HepG2 (cell line): ENCODE results near the gene NFKBIL1. TPM values are rescaled to one million over a fixed set of nuclear protein-coding genes. Genes with fewer than 3 reads are reported as not detected.

Source experiments
- CCAR2 ChIP-seq: fragments of 200-400 bp; formaldehyde crosslinking; optimal IDR thresholded peaks from 2 replicates; pipeline ENCODE3; 2018; ENCODE audit warnings: low read depth, mild to moderate bottlenecking, low read length, moderate library complexity
- ESRRA ChIP-seq: sonication (generic); formaldehyde crosslinking; IDR thresholded peaks from 2 replicates; pipeline ENCODE4 v1.5.1; 2020; ENCODE audit warnings: mild to moderate bottlenecking, low read depth, missing genetic modification reagents
- KDM5B ChIP-seq: sonication (generic); formaldehyde crosslinking; IDR thresholded peaks from 2 replicates; pipeline ENCODE4 v1.4.0; 2020; ENCODE audit warnings: missing genetic modification reagents, mild to moderate bottlenecking, borderline replicate concordance
- KLF15 ChIP-seq: sonication (generic); formaldehyde crosslinking; IDR thresholded peaks from 2 replicates; pipeline ENCODE4 v1.8.1; 2023; ENCODE audit warnings: borderline replicate concordance, mild to moderate bottlenecking, inconsistent platforms, missing genetic modification reagents, mixed read lengths
- MAFG ChIP-seq: sonication (generic); formaldehyde crosslinking; IDR thresholded peaks from 2 replicates; pipeline ENCODE4 v1.5.1; 2020; ENCODE audit warnings: mild to moderate bottlenecking, missing genetic modification reagents
- POGZ ChIP-seq: sonication (generic); formaldehyde crosslinking; IDR thresholded peaks from 2 replicates; pipeline ENCODE4 v1.4.0; 2020; ENCODE audit warnings: mild to moderate bottlenecking, missing genetic modification reagents
- RAD51 ChIP-seq: fragments of 450-650 bp; IDR thresholded peaks from 2 replicates; pipeline ENCODE4 v1.6.1; 2016; ENCODE audit warnings: borderline replicate concordance
- SRSF9 ChIP-seq: fragments of 200-400 bp; formaldehyde crosslinking; IDR thresholded peaks from 2 replicates; pipeline ENCODE4 v1.6.1; 2018; ENCODE audit warnings: borderline replicate concordance, mild to moderate bottlenecking, low read depth, low read length; ENCODE audit not compliant: insufficient read depth, poor library complexity, severe bottlenecking
- TCF7 ChIP-seq: sonication (generic); IDR thresholded peaks from 2 replicates; pipeline ENCODE4 v1.6.1; 2016; ENCODE audit warnings: antibody characterized with exemption, low read depth
- ZMAT3 ChIP-seq: sonication (generic); formaldehyde crosslinking; conservative IDR thresholded peaks from 2 replicates; pipeline ENCODE4 v1.7.0; 2021; ENCODE audit warnings: missing genetic modification reagents
- ZNF101 ChIP-seq: sonication (generic); formaldehyde crosslinking; IDR thresholded peaks from 2 replicates; pipeline ENCODE4 v1.4.0; 2020; ENCODE audit warnings: mild to moderate bottlenecking, low read depth, missing genetic modification reagents, borderline replicate concordance
- ZNF124 ChIP-seq: sonication (generic); formaldehyde crosslinking; IDR thresholded peaks from 2 replicates; pipeline ENCODE4 v1.4.0; 2020; ENCODE audit warnings: missing genetic modification reagents
- ZNF530 ChIP-seq: sonication (generic); formaldehyde crosslinking; IDR thresholded peaks from 2 replicates; pipeline ENCODE4 v1.5.0; 2020; ENCODE audit warnings: low read depth, mild to moderate bottlenecking, missing genetic modification reagents
- ZNF557 ChIP-seq: sonication (generic); formaldehyde crosslinking; IDR thresholded peaks from 2 replicates; pipeline ENCODE4 v1.4.0; 2020; ENCODE audit warnings: missing genetic modification reagents
- ZNF558 ChIP-seq: sonication (generic); formaldehyde crosslinking; IDR thresholded peaks from 2 replicates; pipeline ENCODE4 v1.9.0; 2022; ENCODE audit warnings: mild to moderate bottlenecking, missing genetic modification reagents, borderline replicate concordance
- polyA plus RNA-seq, 8 experiments: library from polyadenylated mRNA; depleted of rRNA in 3 of 8; stranded (reverse) in 7 of 8; unstranded in 1 of 8; fragments of >200 nt; fragmentation: Illumina TruSeq in 4 of 8; extraction: Trizol in 4 of 8; gene quantifications; 2 replicates each; pipeline versions ENCODE4 v1.2.1 to v1.2.3, GENCODE V29; 2011 to 2016; ENCODE audit warnings: low read depth in 4 of 8, missing spikeins in 1 of 8, mixed read lengths in 1 of 8; ENCODE audit not compliant: insufficient read depth in 1 of 8
- total RNA-seq, 5 experiments: library from RNA; depleted of rRNA; stranded (reverse); fragments of >200 nt; fragmentation: Illumina TruSeq; extraction: Trizol; gene quantifications; 2 replicates each; pipeline ENCODE4 v1.2.3, GENCODE V29; 2016; ENCODE audit warnings: low read depth in 1 of 5
- TF ChIP-seq, protein P1 (sequence below): sonication (generic); formaldehyde crosslinking; IDR thresholded peaks from 2 replicates; pipeline ENCODE4 v1.5.1; 2020; ENCODE audit warnings: mild to moderate bottlenecking, missing genetic modification reagents, borderline replicate concordance
- TF ChIP-seq, protein P2 (sequence below): sonication (generic); formaldehyde crosslinking; IDR thresholded peaks from 2 replicates; pipeline ENCODE4 v1.5.1; 2020; ENCODE audit warnings: mild to moderate bottlenecking, missing genetic modification reagents
- TF ChIP-seq, protein P3 (sequence below): IDR thresholded peaks from 2 replicates; pipeline ENCODE4 v1.6.1; 2016; ENCODE audit warnings: low read depth, borderline replicate concordance
- TF ChIP-seq, protein P4 (sequence below): sonication (generic); formaldehyde crosslinking; IDR thresholded peaks from 2 replicates; pipeline ENCODE4 v1.5.0; 2020; ENCODE audit warnings: missing genetic modification reagents

NFKBIL1 gene
- total and polyA plus RNA-seq, 2 of the 13 experiments (the other 11 are each of a cell fraction or from before 2014, with no cell fraction given) = 9.7 to 19.5 TPM

DNA sequence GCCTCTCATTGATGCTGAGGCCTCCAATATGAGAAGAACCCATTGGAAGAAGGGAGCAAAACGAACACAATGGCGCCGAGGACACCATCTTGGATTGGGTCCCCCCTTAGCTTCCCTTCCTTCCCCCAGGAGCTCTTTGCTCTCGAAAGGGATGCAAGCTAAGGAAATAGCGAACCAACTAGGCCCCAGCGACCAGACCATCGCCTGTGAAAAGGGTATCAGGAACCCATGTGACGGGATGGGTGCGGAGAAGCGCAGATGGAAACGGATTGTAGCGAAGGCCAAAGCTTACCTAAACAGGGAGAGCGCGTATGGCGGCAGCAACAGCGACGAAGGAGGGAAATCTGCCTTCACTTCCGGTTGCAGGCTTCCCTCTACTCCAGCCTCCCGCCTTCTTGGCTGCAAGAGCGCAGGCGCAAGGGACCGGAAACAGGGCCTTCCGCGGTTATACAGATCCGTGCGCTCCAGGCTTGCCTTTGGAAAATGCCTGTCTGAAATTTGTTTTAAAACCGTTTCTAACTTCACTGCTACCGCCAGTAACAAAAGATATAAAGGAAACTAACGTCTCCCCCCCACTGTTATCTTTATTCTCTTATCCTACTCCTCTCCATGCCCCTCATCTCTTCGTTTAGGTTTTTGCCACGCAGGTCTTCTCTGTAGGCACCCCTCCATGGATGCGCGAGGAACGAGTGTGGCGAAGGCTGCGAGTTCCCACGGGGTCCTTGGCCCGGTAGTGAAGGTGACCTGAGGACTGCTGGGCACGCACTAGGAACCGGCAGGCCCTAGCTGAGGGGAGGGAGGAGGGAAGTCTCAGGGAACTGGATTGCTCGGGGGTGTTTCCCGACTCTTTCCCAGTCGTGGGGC, 5.5 kb upstream of the NFKBIL1 start, which contains the start of gene DDX39B (continued):
- TF ChIP-seq, protein P1, sequence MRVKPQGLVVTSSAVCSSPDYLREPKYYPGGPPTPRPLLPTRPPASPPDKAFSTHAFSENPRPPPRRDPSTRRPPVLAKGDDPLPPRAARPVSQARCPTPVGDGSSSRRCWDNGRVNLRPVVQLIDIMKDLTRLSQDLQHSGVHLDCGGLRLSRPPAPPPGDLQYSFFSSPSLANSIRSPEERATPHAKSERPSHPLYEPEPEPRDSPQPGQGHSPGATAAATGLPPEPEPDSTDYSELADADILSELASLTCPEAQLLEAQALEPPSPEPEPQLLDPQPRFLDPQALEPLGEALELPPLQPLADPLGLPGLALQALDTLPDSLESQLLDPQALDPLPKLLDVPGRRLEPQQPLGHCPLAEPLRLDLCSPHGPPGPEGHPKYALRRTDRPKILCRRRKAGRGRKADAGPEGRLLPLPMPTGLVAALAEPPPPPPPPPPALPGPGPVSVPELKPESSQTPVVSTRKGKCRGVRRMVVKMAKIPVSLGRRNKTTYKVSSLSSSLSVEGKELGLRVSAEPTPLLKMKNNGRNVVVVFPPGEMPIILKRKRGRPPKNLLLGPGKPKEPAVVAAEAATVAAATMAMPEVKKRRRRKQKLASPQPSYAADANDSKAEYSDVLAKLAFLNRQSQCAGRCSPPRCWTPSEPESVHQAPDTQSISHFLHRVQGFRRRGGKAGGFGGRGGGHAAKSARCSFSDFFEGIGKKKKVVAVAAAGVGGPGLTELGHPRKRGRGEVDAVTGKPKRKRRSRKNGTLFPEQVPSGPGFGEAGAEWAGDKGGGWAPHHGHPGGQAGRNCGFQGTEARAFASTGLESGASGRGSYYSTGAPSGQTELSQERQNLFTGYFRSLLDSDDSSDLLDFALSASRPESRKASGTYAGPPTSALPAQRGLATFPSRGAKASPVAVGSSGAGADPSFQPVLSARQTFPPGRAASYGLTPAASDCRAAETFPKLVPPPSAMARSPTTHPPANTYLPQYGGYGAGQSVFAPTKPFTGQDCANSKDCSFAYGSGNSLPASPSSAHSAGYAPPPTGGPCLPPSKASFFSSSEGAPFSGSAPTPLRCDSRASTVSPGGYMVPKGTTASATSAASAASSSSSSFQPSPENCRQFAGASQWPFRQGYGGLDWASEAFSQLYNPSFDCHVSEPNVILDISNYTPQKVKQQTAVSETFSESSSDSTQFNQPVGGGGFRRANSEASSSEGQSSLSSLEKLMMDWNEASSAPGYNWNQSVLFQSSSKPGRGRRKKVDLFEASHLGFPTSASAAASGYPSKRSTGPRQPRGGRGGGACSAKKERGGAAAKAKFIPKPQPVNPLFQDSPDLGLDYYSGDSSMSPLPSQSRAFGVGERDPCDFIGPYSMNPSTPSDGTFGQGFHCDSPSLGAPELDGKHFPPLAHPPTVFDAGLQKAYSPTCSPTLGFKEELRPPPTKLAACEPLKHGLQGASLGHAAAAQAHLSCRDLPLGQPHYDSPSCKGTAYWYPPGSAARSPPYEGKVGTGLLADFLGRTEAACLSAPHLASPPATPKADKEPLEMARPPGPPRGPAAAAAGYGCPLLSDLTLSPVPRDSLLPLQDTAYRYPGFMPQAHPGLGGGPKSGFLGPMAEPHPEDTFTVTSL (CRISPR knock-in tag) = peak; percentile 63; the same call in 1 of the 2 replicates
- TF ChIP-seq, protein P2, sequence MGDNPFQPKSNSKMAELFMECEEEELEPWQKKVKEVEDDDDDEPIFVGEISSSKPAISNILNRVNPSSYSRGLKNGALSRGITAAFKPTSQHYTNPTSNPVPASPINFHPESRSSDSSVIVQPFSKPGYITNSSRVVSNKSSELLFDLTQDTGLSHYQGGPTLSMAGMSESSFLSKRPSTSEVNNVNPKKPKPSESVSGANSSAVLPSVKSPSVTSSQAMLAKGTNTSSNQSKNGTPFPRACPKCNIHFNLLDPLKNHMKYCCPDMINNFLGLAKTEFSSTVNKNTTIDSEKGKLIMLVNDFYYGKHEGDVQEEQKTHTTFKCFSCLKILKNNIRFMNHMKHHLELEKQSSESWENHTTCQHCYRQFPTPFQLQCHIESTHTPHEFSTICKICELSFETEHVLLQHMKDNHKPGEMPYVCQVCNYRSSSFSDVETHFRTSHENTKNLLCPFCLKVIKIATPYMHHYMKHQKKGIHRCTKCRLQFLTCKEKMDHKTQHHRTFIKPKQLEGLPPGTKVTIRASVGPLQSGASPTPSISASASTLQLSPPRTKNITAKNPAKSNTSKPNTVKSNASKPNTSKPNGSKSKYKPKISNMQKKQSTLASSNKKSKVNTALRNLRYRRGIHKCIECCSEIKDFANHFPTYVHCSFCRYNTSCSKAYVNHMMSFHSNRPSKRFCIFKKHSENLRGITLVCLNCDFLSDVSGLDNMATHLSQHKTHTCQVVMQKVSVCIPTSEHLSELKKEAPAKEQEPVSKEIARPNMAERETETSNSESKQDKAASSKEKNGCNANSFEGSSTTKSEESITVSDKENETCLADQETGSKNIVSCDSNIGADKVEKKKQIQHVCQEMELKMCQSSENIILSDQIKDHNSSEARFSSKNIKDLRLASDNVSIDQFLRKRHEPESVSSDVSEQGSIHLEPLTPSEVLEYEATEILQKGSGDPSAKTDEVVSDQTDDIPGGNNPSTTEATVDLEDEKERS (CRISPR knock-in tag) = peak; percentile 97
- TF ChIP-seq ZNF557 = peak; percentile 93
- no peak for TF ChIP-seq MAFG (CRISPR knock-in tag)
- TF ChIP-seq ZMAT3 = no peak
- TF ChIP-seq ESRRA (CRISPR knock-in tag) = peak; percentile 98
- TF ChIP-seq TCF7 = no peak
- TF ChIP-seq POGZ (CRISPR knock-in tag) = peak; percentile 67
- TF ChIP-seq KDM5B (CRISPR knock-in tag) = peak; percentile 96
- no peak; the same call in 1 of the 2 replicates for TF ChIP-seq ZNF101 (CRISPR knock-in tag)
- 0 out of 2 replicates have a peak, but pooled peaks have one; percentile 13 for TF ChIP-seq ZNF124
- TF ChIP-seq ZNF558 (CRISPR knock-in tag) = peak; percentile 66; the same call in 1 of the 2 replicates
- TF ChIP-seq, protein P3, sequence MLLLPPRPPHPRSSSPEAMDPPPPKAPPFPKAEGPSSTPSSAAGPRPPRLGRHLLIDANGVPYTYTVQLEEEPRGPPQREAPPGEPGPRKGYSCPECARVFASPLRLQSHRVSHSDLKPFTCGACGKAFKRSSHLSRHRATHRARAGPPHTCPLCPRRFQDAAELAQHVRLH (CRISPR knock-in tag) = peak; percentile 86
- no peak for TF ChIP-seq SRSF9
- TF ChIP-seq ZNF530 = no peak
- peak; percentile 56; the same call in 1 of the 2 replicates for TF ChIP-seq KLF15
- no peak for TF ChIP-seq RAD51
- TF ChIP-seq, protein P4, sequence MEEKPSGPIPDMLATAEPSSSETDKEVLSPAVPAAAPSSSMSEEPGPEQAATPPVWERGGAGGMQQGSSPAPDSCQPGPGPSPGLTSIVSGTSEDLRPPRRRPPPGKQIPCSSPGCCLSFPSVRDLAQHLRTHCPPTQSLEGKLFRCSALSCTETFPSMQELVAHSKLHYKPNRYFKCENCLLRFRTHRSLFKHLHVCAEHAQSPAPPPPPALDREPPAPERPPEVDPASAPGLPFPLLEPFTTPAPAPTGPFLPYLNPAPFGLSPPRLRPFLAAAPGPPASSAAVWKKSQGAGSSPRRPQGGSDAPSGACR (CRISPR knock-in tag) = peak; percentile 55
- TF ChIP-seq CCAR2 = no peak
